GM12801 (cell line): Measurements from ENCODE around the gene PLPP3.

ENCODE experiments used
- CTCF ChIP-seq: IDR thresholded peaks from one replicate; pipeline ENCODE4 v1.5.1; 2011; ENCODE audit warnings: control low read depth; ENCODE audit not compliant: insufficient read length; ENCODE audit errors: extremely low read depth

The PLPP3 gene

GRCh38 chr1:56578138-56578962, 1.0 kb downstream of the PLPP3 start:
- TF ChIP-seq CTCF = no peak

GRCh38 chr1:56577406-56578137, 1.8 kb downstream of the PLPP3 start:
- no peak for TF ChIP-seq CTCF

- TF ChIP-seq CTCF = no peak
Measured at GRCh38 chr1:56576880-56577405, 2.4 kb downstream of the PLPP3 start.

- TF ChIP-seq CTCF = no peak
Measured at GRCh38 chr1:56575865-56576264, 3.5 kb downstream of the PLPP3 start.

- TF ChIP-seq CTCF = no peak
Measured at GRCh38 chr1:56574794-56575193, 4.6 kb downstream of the PLPP3 start.

- TF ChIP-seq CTCF = no peak
Measured at GRCh38 chr1:56573311-56573710, 6.1 kb downstream of the PLPP3 start.

GRCh38 chr1:56572334-56573050, 6.9 kb downstream of the PLPP3 start:
- TF ChIP-seq CTCF = no peak
